GM18502 (cell line): ENCODE results near the gene EFHD2.
"Not testable (repeated sequence)": the region's sequence is repeated elsewhere in the genome, so short reads cannot be mapped to it uniquely, and the experiment has no call there.

ENCODE experiments used
- ATAC-seq: cut with Tn5 transposase; IDR thresholded peaks from one replicate; pipeline ENCODE4 v1.9.1; 2021; ENCODE audit warnings: mild to moderate bottlenecking; ENCODE audit not compliant: unreplicated experiment, poor library complexity

EFHD2 gene

GRCh38 chr1:15409388-15410222 is at the start of gene EFHD2:
EFHD2 (plus strand) TSS chr1:15409888; CDS start chr1:15409972, 84 bp downstream.
- peak; percentile 78 for ATAC-seq

- no peak for ATAC-seq
These were observed 49.0 kb upstream of the EFHD2 start for GRCh38 chr1:15360700-15361099.

GRCh38 chr1:15362096-15362736 is 47.5 kb upstream of the EFHD2 start:
- ATAC-seq = no peak

- ATAC-seq = no peak
These were observed 47.0 kb upstream of the EFHD2 start for GRCh38 chr1:15362737-15363128.

GRCh38 chr1:15364740-15365139 is 44.9 kb upstream of the EFHD2 start:
- no peak for ATAC-seq

- no peak for ATAC-seq
These were observed 40.8 kb upstream of the EFHD2 start for GRCh38 chr1:15368888-15369287.

- ATAC-seq = no peak
These were observed 39.4 kb upstream of the EFHD2 start for GRCh38 chr1:15370268-15370667.

GRCh38 chr1:15370781-15371520 is 38.7 kb upstream of the EFHD2 start:
- no peak for ATAC-seq

- no peak for ATAC-seq
These were observed 37.8 kb upstream of the EFHD2 start for GRCh38 chr1:15371610-15372545.

GRCh38 chr1:15378729-15379128 is 31.0 kb upstream of the EFHD2 start:
- ATAC-seq = no peak

- ATAC-seq = not testable (repeated sequence)
These were observed 30.5 kb upstream of the EFHD2 start for GRCh38 chr1:15379151-15379550.

- ATAC-seq = no peak
These were observed 28.8 kb upstream of the EFHD2 start for GRCh38 chr1:15380601-15381508.

GRCh38 chr1:15381805-15382204 is 27.9 kb upstream of the EFHD2 start:
- ATAC-seq = no peak

GRCh38 chr1:15382601-15383518 is 26.8 kb upstream of the EFHD2 start:
- no peak for ATAC-seq

- ATAC-seq = no peak
These were observed 25.9 kb upstream of the EFHD2 start for GRCh38 chr1:15383810-15384209.

- no peak for ATAC-seq
These were observed 25.3 kb upstream of the EFHD2 start for GRCh38 chr1:15384301-15384901.

GRCh38 chr1:15385420-15385819 is 24.3 kb upstream of the EFHD2 start:
- no peak for ATAC-seq
